ENCODE data around the gene GSG1L.
"Not testable (repeated sequence)": the region's sequence is repeated elsewhere in the genome, so short reads cannot be mapped to it uniquely, and the experiment has no call there.

Gene GSG1L

DNA sequence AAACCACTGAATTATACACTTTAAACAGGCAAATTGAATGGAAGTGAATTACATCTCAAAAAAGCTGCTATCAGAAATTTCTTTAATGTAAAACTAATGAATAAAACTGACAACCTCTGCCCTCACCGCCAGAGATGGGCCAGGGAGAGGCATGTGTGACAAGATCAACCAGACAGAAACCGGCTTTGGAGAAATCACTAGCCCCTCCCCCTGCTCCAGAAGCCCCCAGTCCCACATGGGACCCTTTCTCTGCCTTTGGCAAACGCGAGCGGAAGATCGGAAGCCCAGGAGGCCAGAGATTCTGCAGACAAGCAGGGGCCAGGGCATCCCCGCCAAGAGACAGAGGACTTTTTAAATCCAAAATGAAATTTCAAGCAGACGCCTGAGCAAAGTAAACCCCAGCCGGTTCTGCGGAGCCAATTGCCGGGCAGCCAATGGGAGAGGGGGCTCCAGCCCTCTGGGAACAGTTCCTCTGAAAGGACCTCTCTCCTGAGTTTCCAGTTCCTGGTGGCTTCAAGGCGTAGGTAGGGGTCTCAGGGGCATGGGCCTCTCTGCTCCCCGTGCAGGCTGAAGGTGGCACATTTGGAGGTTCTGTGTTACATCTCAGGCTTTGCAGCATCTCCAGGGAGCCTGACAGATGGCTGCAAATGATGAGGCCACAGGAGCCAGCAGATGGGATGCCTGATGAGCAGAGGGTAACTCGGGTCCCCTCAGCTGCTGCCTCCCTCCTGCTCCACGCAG is 118.1 kb downstream of the GSG1L start:
- H3K9me3 ChIP-seq (ENCODE audit: control insufficient read depth, insufficient read depth, low read length) = no peaks in the 10 kb centered on the region
- no peaks in the 10 kb centered on the region for H3K4me1 ChIP-seq (ENCODE audit: control insufficient read depth, insufficient read depth, low read length)
- no peak overlapping the region for H3K9ac ChIP-seq (ENCODE audit: low read depth, low read length)
- no peak overlapping the region for H3K4me3 ChIP-seq (ENCODE audit: low read depth, low read length)
- H3K36me3 ChIP-seq (ENCODE audit: control insufficient read depth, insufficient read depth, low read length) = no peaks in the 10 kb centered on the region
- H3K27ac ChIP-seq (ENCODE audit: low read depth, low read length) = no peak overlapping the region
- no peaks in the 10 kb centered on the region for H3K27me3 ChIP-seq (ENCODE audit: control insufficient read depth, insufficient read depth, low read length)

DNA sequence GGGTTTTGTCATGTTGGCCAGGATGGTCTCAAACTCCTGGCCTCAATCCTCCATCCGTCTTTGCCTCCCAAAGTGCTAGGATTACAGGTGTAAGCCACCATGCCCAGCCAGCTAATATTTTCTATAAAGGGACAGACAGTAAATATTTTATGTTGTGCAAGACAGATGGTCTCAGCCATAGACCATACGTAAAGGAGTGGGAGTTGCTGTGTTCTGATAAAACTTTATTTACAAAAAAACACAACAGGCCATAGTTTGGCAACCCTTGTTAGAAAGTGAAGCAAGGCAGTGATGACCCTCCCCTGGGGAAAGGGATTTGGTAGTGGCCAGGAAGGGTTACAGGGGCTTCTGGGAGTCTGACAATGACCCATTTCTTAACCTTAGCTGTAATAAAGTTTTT is 119.7 kb downstream of the GSG1L start:
- Histone ChIP-seq H3K36me3 (ENCODE audit: control insufficient read depth, insufficient read depth, low read length) (no peaks in the 10 kb centered on the region), H3K9ac (ENCODE audit: low read depth, low read length) (no peak overlapping the region), H3K27me3 (ENCODE audit: control insufficient read depth, insufficient read depth, low read length) (no peaks in the 10 kb centered on the region), H3K4me1 (ENCODE audit: control insufficient read depth, insufficient read depth, low read length) (no peaks in the 10 kb centered on the region), H3K9me3 (ENCODE audit: control insufficient read depth, insufficient read depth, low read length) (no peaks in the 10 kb centered on the region), H3K27ac (ENCODE audit: low read depth, low read length) (no peak overlapping the region), H3K4me3 (ENCODE audit: low read depth, low read length) (no peak overlapping the region)

DNA sequence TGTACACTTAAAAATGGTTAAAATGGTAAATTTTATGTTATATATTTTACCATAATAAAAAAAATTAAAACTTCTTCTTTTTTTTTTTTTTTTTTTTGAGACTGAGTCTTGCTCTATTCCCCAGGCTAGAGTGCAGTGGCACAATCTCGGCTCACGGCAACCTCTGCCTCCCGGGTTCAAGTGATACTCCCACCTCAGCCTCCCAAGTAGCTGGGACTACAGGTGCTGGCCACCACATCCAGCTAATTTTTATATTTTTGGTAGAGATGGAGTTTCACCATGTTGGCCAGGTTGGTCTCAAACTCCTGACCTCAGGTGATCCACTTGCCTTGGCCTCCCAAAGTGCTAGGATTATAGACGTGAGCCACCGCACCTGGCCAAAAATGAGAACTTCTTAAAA is 121.4 kb downstream of the GSG1L start:
- H3K9ac ChIP-seq (ENCODE audit: low read depth, low read length); H3K4me1 ChIP-seq (ENCODE audit: control insufficient read depth, insufficient read depth, low read length); H3K27me3 ChIP-seq (ENCODE audit: control insufficient read depth, insufficient read depth, low read length); H3K36me3 ChIP-seq (ENCODE audit: control insufficient read depth, insufficient read depth, low read length); H3K4me3 ChIP-seq (ENCODE audit: low read depth, low read length); H3K9me3 ChIP-seq (ENCODE audit: control insufficient read depth, insufficient read depth, low read length); H3K27ac ChIP-seq (ENCODE audit: low read depth, low read length): not testable (repeated sequence)

DNA sequence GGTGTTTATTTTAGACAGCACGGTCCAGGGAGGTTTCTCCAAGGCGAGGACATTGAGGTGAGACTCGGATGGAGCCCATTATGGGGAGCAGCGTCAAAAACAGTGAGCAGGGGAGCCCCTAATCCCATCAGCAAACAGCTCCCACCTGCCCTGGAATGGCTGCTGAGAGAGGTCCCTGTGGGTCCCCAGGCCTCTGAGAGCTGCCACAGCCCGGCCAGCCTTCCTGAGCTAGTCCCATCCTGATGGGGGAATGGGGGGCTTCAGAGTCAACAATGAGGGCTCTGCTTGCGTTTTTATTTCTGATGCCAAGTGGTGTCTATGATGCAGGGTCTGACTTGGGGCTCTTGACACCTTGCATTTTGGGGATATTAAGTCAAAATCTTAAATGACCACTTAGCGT is 128.4 kb downstream of the GSG1L start:
- Histone ChIP-seq H3K27ac (ENCODE audit: low read depth, low read length) (no peak overlapping the region), H3K4me3 (ENCODE audit: low read depth, low read length) (no peak overlapping the region), H3K9me3 (ENCODE audit: control insufficient read depth, insufficient read depth, low read length) (no peaks in the 10 kb centered on the region), H3K9ac (ENCODE audit: low read depth, low read length) (no peak overlapping the region), H3K27me3 (ENCODE audit: control insufficient read depth, insufficient read depth, low read length) (no peaks in the 10 kb centered on the region), H3K36me3 (ENCODE audit: control insufficient read depth, insufficient read depth, low read length) (no peaks in the 10 kb centered on the region), H3K4me1 (ENCODE audit: control insufficient read depth, insufficient read depth, low read length) (no peaks in the 10 kb centered on the region)

GRCh38 chr16:27932542-27933135 is 130.9 kb downstream of the GSG1L start:
- Histone ChIP-seq H3K4me1 (ENCODE audit: control insufficient read depth, insufficient read depth, low read length) (no peaks in the 10 kb centered on the region), H3K9ac (ENCODE audit: low read depth, low read length) (no peak overlapping the region), H3K36me3 (ENCODE audit: control insufficient read depth, insufficient read depth, low read length) (no peaks in the 10 kb centered on the region), H3K27me3 (ENCODE audit: control insufficient read depth, insufficient read depth, low read length) (no peaks in the 10 kb centered on the region), H3K9me3 (ENCODE audit: control insufficient read depth, insufficient read depth, low read length) (no peaks in the 10 kb centered on the region), H3K4me3 (ENCODE audit: low read depth, low read length) (no peak overlapping the region), H3K27ac (ENCODE audit: low read depth, low read length) (no peak overlapping the region)

DNA sequence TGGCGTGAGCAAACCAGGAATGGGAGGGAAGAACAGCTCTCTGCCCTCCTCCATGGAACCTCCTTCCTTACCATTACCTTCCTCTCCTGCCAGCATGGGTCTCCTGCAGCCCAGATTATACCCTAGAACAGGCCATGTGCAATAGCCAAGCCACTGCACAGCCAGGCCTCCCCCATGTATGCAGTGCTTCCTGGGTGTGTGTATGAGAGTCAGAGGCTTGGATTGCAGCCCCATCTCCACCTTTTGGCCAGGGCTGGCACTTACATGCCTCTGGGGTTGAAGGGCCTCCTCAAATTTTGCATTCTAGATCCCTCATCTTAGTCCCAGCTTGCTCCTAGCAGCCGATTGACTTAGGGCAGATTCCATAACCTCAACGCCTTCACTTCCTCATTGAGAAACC is 133.7 kb downstream of the GSG1L start:
- no peaks in the 10 kb centered on the region for H3K4me1 ChIP-seq (ENCODE audit: control insufficient read depth, insufficient read depth, low read length)
- H3K9ac ChIP-seq (ENCODE audit: low read depth, low read length) = no peak overlapping the region
- no peak overlapping the region for H3K4me3 ChIP-seq (ENCODE audit: low read depth, low read length)
- no peaks in the 10 kb centered on the region for H3K36me3 ChIP-seq (ENCODE audit: control insufficient read depth, insufficient read depth, low read length)
- H3K27ac ChIP-seq (ENCODE audit: low read depth, low read length) = no peak overlapping the region
- no peaks in the 10 kb centered on the region for H3K27me3 ChIP-seq (ENCODE audit: control insufficient read depth, insufficient read depth, low read length)
- H3K9me3 ChIP-seq (ENCODE audit: control insufficient read depth, insufficient read depth, low read length) = no peaks in the 10 kb centered on the region

- H3K36me3 ChIP-seq (ENCODE audit: control insufficient read depth, insufficient read depth, low read length) = no peaks in the 10 kb centered on the region
- no peaks in the 10 kb centered on the region for H3K9me3 ChIP-seq (ENCODE audit: control insufficient read depth, insufficient read depth, low read length)
- no peak overlapping the region for H3K4me3 ChIP-seq (ENCODE audit: low read depth, low read length)
- no peak overlapping the region for H3K27ac ChIP-seq (ENCODE audit: low read depth, low read length)
- H3K4me1 ChIP-seq (ENCODE audit: control insufficient read depth, insufficient read depth, low read length) = no peaks in the 10 kb centered on the region
- no peaks in the 10 kb centered on the region for H3K27me3 ChIP-seq (ENCODE audit: control insufficient read depth, insufficient read depth, low read length)
- H3K9ac ChIP-seq (ENCODE audit: low read depth, low read length) = no peak overlapping the region
Observed at GRCh38 chr16:27928542-27928941, 135.0 kb downstream of the GSG1L start.

DNA sequence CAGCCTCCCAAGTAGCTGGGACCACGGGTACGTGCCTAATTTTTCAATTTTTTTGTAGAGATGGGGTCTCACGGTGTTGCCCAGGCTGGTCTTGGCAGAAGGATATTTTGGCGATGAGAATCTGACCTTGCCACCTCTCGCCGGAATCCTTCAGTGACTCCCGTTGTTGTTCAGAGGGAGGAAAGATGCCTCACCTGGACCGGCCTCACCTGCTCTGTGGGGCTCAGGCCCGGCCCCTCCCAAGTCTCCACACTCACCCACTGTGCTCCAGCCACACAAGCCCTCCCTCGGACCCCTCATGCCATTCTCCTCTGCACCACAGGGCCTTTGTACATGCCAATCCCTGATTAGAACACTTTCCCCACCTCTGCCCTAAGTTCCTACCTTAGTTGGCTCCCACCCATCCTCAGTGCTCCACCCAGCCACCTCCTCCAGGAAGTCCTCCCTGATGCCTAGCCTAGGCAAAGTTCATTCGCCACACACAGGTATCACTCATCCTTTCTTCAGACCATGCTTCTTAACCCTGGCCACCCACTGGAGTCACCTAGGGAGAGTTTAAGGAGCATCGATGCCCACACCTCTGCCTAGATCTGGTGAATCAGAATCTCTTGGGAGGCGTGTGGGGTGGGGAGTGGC is 136.1 kb downstream of the GSG1L start:
- Histone ChIP-seq H3K36me3 (ENCODE audit: control insufficient read depth, insufficient read depth, low read length) (no peaks in the 10 kb centered on the region), H3K9me3 (ENCODE audit: control insufficient read depth, insufficient read depth, low read length) (no peaks in the 10 kb centered on the region), H3K4me3 (ENCODE audit: low read depth, low read length) (no peak overlapping the region)

DNA sequence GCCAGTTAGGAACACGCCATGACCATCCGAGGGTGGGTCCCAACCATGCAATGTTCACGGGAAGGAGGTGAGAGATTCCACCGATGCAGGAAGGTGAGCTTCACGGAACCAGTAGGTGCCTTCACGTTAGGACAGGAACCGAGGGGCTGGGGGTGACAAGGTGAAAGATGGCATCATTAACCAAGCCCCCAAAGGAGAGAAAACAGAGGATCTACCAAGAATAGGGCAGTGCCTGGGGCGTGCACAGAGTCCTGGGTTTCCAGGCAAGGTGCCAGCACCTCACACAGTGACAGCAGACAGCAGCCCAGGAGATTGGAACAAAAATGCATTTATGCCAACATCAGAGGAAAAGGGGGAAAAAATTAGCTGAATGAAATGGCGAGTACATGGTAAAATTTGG is 137.9 kb downstream of the GSG1L start:
- H3K27ac ChIP-seq (ENCODE audit: low read depth, low read length) = no peak overlapping the region
- no peaks in the 10 kb centered on the region for H3K27me3 ChIP-seq (ENCODE audit: control insufficient read depth, insufficient read depth, low read length)
- H3K4me3 ChIP-seq (ENCODE audit: low read depth, low read length) = no peak overlapping the region
- H3K4me1 ChIP-seq (ENCODE audit: control insufficient read depth, insufficient read depth, low read length) = no peaks in the 10 kb centered on the region
- H3K36me3 ChIP-seq (ENCODE audit: control insufficient read depth, insufficient read depth, low read length) = no peaks in the 10 kb centered on the region
- H3K9ac ChIP-seq (ENCODE audit: low read depth, low read length) = no peak overlapping the region
- H3K9me3 ChIP-seq (ENCODE audit: control insufficient read depth, insufficient read depth, low read length) = no peaks in the 10 kb centered on the region

More for the DNA sequence above, 136.1 kb downstream of the GSG1L start:
- Histone ChIP-seq H3K4me1 (ENCODE audit: control insufficient read depth, insufficient read depth, low read length) (no peaks in the 10 kb centered on the region), H3K9ac (ENCODE audit: low read depth, low read length) (no peak overlapping the region), H3K27me3 (ENCODE audit: control insufficient read depth, insufficient read depth, low read length) (no peaks in the 10 kb centered on the region), H3K27ac (ENCODE audit: low read depth, low read length) (no peak overlapping the region)

- H3K4me3 ChIP-seq (ENCODE audit: low read depth, low read length) = no peak overlapping the region
- H3K9ac ChIP-seq (ENCODE audit: low read depth, low read length) = no peak overlapping the region
- no peak overlapping the region for H3K27ac ChIP-seq (ENCODE audit: low read depth, low read length)
- H3K4me1 ChIP-seq (ENCODE audit: control insufficient read depth, insufficient read depth, low read length) = peaks cover 6% of the 10 kb centered on the region; the same call in 1 of the 2 replicates
- H3K27me3 ChIP-seq (ENCODE audit: control insufficient read depth, insufficient read depth, low read length) = no peaks in the 10 kb centered on the region
- no peaks in the 10 kb centered on the region for H3K36me3 ChIP-seq (ENCODE audit: control insufficient read depth, insufficient read depth, low read length)
- no peaks in the 10 kb centered on the region for H3K9me3 ChIP-seq (ENCODE audit: control insufficient read depth, insufficient read depth, low read length)
Observed at GRCh38 chr16:27924411-27925118, 138.9 kb downstream of the GSG1L start.

DNA sequence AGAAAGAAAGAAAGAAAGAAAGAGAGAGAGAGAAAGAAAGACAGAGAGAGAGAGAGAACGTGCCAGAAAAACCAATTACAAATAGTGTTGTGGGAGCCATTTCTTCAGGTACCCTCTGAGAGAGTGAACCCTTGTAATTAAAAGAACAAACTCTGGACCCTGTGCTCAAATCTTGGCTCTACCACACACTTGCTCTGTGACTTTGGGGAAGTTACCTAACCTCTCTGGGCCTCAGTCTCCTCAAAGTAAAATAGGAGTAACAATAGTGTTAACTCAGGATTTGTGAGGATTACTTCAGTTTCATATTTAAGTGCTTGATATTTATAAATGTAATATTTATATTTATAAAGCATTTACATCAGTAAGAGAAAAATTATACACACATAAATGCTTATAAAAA is 139.8 kb downstream of the GSG1L start:
- Histone ChIP-seq H3K4me3 (ENCODE audit: low read depth, low read length) (no peak overlapping the region), H3K27me3 (ENCODE audit: control insufficient read depth, insufficient read depth, low read length) (no peaks in the 10 kb centered on the region), H3K27ac (ENCODE audit: low read depth, low read length) (no peak overlapping the region), H3K9me3 (ENCODE audit: control insufficient read depth, insufficient read depth, low read length) (no peaks in the 10 kb centered on the region), H3K4me1 (ENCODE audit: control insufficient read depth, insufficient read depth, low read length) (peaks cover 6% of the 10 kb centered on the region; the same call in 1 of the 2 replicates), H3K9ac (ENCODE audit: low read depth, low read length) (no peak overlapping the region), H3K36me3 (ENCODE audit: control insufficient read depth, insufficient read depth, low read length) (no peaks in the 10 kb centered on the region)

Data from HUES48 (cell line).